Right lobe of liver (tissue), 4 donors: Measurements from ENCODE around the gene RBCK1.
A peak's percentile ranks its signal among the peaks of the same experiment; 100 is the strongest.

Source experiments
- CTCF ChIP-seq, 4 donors: fragments of 200-600 bp in 3 of 4; fragments of 450-650 bp in 1 of 4; IDR thresholded peaks; one replicate each; pipeline versions ENCODE4 v1.5.1 to v1.8.0; 2016 to 2022; ENCODE audit warnings: antibody characterized with exemption in 4 of 4, mild to moderate bottlenecking in 2 of 4
- POLR2A ChIP-seq: fragments of 450-650 bp; IDR thresholded peaks from one replicate; pipeline ENCODE4 v1.6.1; 2017; ENCODE audit warnings: antibody characterized with exemption, mild to moderate bottlenecking
- donor health status: DM: no; HTN: no; CAD: no.
- donor health status: DM: no; HTN: no; CAD: no.
- donor health status: DM: no; HTN: yes; CAD: no.

GRCh38 chr20:407953-408842 lies at the start of gene RBCK1:
- TF ChIP-seq POLR2A (peak; percentile 82), CTCF (IDR thresholded peaks at IDR 0.05) (no peak)
